H1 (cell line): Measurements from ENCODE around the gene ZBTB20. TPM values are rescaled to one million over a fixed set of nuclear protein-coding genes. Genes with fewer than 3 reads are reported as not detected.

Source experiments
- EZH2 ChIP-seq: fragments of 200-600 bp; sonication (generic); IDR thresholded peaks from 2 replicates; pipeline ENCODE4 v1.7.1; 2012; ENCODE audit warnings: low read depth, mild to moderate bottlenecking, moderate library complexity, low read length, inconsistent platforms; ENCODE audit not compliant: severe bottlenecking
- JUN ChIP-seq: IDR thresholded peaks from 2 replicates; pipeline ENCODE4 v1.6.1; 2011; ENCODE audit warnings: low read depth, mild to moderate bottlenecking, improper control_type of control experiment, low read length
- polyA plus RNA-seq, 7 experiments: library from polyadenylated mRNA; depleted of rRNA in 3 of 7; stranded (reverse) in 5 of 7; unstranded in 2 of 7; fragments of >200 nt in 5 of 7; fragments of 200-250 nt in 2 of 7; gene quantifications; 1 replicate in 5 of 7; 2 replicates in 1 of 7; 4 replicates in 1 of 7; pipeline versions ENCODE4 v1.2.1 to v1.2.3, GENCODE V29; 2011 to 2013; ENCODE audit warnings: missing spikeins in 2 of 7, mixed read lengths in 2 of 7
- total RNA-seq: library from RNA; stranded (reverse); fragmentation: NEBNext Ultra II Directional; extraction: Animal tissue kit (Norgen Biotek cat#: 25700); gene quantifications from 2 replicates; pipeline ENCODE4 v1.2.1, GENCODE V29; 2021

The ZBTB20 gene
- total and polyA plus RNA-seq, 2 of the 8 experiments (the other 6 are each of a cell fraction or from before 2014, with no cell fraction given), result 0.35 to 1.3 TPM

DNA sequence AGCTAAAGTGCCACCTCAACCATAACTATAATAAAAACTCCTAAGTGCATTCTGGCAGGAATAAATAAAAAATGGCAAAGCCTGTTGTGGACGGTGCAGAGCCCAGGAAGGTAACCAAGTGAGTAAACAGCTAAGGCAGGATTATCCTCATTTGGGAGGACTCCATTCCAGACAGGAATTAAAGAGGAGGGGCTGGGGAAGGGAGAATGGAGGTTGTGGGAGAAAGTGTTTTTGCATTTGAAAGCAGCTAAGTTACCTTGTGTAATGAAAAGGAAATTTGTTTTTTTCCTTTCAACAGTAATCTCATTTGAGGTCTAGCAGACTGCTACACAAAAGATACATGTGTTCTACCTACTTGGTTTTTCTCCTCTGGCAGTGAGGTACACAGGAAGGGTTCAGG, 604.7 kb downstream of the ZBTB20 start (continued):
- TF ChIP-seq EZH2 (no peak), JUN (no peak)
